DLD1 (cell line): Measurements from ENCODE around the gene PFKL.
"Not testable (repeated sequence)": the region's sequence is repeated elsewhere in the genome, so short reads cannot be mapped to it uniquely, and the experiment has no call there.

Experiments
- in situ Hi-C: cut with HindIII; loops from 2 replicates; pipeline ENCODE4 v1.10.0; 2017; ENCODE audit warnings: low sequenced_read_pairs

Gene PFKL

DNA sequence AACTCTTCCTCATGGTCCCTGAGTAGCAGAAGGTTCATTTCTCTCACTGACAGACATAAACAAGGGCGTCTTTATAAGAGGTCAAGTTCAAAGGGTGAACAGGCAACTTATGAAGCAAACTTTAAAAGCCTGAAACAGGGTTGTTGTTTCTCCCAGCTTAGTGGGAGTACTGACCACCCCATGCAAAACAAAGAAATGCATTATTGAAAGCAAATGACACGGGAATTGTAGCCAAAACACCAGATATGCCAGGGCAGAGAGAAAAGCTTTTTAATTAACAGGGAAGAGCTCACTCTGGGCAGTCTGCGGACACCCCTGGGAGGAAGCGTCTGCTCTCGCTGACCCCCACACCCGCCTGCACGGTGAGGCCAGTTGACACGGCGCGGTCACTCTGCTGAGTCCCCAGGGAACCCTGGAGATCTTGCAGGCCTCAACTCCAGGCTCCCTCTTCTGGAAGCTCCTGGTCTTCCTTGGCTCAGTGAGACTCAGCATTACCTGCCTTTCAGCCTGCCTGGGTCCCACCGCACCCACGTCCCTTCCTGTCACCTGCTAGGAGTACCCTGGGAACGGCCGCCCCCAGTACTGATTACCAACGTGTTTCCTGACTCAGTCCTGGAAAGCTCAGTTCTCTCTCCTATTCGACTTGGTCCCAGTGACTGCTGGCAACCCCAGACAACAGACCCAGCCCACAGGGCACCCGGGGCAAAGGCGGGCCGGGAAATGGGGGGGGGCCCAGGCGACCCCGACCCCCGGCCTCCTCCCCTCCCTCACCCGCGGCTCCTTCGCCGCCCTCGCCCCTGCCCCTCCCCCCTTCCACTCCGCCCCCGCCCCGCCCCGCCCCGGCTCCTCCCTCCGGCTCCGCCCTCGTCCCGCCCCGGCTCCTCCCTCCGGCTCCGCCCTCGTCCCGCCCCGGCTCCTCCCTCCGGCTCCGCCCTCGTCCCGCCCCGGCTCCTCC is 38.4 kb downstream of the PFKL start:
- in situ Hi-C loops, result loop anchor here (10.0 kb wide), 1 partner anchor 147 kb away; no protein-coding TSS in a partner anchor

DNA sequence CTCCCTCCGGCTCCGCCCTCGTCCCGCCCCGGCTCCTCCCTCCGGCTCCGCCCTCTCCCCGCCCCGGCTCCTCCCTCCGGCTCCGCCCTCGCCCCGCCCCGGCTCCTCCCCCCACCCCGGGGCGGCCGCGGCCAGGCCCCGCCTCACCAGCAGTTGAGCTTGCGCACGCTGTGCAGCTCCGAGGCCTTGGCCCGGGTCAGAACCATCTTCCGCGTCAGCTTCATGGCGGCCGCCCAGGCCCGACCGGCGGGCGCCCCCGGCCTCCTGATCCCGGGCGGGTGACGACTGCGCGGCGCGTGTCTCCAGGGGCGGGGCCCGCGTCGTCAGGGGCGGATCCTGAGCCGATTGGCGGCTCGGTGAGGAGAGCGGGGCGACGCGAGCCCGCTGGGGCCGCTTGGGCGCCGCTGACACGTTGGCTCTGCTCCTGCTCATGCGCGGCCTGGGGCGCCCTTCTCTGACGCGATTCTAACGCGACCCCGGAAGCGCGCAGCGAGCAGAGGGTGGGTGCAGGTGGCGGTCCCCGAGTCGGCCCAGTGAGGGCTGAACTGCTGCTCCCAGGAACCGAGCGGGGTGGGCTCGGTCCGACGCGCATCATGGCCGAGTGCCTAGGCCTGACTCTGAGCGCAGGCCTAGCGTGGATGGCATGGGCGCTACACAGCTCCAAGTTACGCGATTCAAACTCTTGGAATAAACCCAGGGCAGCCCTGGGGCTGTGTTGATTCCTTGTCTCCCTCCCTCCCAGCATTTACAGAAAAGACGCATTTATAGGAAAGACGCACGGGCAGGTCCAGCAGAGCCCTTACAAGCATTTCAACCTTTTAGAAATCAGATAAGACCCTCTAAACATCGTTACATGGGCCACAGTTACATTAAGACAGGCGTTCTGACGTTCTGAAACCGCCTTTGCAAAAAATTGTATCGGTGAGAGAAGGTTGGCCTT is 39.4 kb downstream of the PFKL start, which contains the start of gene CFAP410:
CFAP410 (minus strand) TSS at position 420 of the 940 bp plus-strand sequence; CDS start at position 224, 196 bp downstream.
- in situ Hi-C loops, result loop anchor here (10.0 kb wide), 1 partner anchor 146 kb away; no protein-coding TSS in a partner anchor

DNA sequence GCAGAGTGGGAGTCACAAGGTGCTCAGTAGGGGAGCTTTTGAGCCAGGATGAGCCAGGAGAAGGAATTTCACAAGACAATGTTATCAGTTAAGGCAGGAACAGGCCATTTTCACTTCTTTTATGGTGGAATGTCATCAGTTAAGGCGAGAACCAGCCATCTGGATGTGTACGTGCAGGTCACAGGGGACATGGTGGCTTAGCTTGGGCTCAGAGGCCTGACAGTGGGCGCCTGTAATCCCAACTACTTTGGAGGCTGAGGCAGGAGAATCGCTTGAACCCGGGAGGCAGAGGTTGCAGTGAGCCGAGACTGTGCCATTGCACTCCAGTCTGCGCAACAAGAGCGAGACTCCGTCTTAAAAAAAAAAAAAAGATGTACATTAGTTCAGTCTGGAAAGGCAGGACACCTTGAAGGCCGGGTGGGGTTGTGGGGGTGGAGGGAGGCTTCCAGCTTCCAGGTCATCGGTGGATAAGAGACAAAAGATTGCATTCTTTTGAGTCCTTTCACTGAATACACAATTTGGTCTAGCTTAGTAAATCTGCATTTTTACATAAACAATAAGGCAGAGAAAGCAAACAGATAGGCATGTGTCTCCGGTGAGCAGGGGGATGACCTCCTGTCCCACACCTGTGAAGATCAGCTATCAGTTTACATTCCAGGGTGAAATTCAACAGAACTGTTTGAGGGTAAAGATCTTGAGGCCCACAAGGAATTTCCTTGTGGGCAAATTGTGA is 42.0 kb downstream of the PFKL start:
- in situ Hi-C loops, result not testable (repeated sequence)

DNA sequence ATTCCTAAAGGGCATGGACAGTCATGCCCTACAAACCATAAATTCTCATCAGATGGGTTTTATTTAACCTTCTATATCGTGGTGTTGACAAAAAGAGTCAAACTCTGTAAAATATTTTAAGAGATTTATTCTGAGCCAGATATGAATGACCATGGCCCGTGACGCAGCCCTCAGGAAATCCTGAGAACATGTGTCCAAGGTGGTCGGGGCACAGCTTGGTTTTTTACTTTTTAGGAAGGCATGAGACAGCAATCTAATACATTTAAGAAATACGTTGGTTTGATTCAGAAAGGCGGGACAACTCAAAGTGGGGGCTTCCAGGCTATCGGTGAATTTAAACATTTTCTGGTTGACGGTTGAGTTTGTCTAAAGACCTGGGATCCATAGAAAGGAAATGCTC is 43.1 kb downstream of the PFKL start:
- in situ Hi-C loops, result not testable (repeated sequence)

DNA sequence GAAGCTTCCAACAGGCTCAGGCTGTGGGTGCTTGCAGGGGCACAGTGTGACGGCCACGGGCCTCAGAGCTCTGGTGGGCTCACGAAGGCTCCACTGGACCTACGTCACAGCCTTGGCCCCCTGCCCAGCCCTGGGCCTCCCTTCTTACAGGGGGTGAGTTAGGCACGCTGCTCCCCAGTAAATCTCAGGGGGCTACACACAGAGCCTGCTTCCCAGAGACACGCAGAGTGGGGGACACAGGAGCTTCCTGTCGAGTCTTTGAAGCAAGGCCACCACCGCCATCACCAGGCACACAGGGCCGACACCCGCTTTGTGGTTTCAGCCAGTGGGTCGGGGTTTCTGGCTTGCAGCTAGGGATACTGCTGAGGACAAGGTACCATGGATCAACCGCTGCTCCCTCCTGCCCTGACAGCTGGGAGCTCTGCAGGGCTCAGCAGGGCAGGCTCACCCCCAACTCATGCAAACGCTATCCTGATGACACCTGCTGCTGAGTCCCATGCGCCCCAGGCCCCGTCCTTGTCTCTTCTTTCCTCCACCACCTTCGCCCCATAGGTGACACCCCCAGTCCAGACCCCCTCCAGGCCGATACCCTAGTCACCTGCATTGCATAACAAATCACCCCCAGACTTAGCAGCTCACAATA is 44.8 kb downstream of the PFKL start:
- in situ Hi-C loops, result no loop called here

DNA sequence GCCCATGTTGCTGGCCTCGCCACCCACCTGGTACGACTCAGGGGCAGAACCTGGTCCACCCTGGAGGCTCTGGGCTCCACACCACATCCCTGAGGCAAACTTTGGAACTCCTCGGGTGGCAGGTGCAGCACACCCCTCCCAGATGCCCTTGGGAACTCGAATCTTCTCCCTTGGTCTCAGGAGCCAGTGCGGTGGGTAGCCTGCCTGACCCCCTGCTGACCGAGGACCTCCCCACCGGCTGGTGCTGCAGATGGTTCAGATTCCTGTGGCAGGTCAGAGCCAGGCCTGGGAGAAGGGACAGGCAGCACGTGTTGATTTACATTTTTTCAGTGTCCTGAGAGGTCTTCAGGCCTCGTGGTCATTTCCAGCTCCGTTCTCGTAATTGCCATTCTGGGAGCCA is 45.6 kb downstream of the PFKL start:
- in situ Hi-C loops, result no loop called here

DNA sequence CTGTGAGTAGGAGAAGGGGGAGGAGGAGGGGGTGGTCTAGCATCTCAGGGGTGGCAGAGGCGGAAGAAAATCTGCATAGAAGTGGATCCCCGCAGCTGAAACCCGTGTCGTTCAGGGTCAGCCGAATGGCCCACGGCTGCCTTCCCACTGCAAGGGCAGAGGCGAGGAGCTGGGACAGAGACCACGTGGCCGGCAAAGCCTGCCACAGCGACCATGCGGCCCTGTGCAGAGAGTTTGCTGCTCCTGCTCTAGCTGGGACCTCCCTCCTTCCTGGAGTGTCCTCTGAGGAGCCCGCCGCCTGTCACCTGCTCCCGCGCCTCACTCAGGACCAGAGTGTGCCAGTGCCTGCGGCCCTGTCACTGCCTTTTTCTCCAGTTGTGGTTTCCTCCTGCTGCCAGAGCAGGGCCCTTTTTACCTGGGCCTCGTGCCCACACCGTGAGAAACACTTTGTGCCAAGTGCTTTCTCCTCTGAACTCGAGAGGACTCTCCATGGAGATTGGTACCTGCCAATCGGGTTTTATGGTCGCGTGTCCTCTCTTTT is 48.1 kb downstream of the PFKL start:
- in situ Hi-C loops, result no loop called here

DNA sequence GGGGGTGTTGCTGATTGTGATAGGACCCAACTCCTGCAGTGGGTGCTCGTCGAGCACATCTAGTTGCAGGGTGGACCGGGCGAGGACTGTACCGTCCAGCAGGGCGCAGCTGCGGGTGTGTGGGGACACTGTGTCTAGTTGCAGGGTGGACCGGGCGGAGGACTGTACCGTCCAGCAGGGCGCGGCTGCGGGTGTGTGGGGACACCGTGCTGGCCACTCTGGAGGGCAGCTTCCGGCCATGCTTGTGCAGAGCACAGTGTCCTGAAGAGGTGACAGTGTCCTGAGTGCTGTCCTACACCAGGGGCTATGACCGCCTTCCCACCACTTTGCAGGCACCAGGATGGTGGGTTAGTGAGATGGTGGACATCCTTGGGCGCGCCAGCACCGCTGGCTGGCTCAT is 49.0 kb downstream of the PFKL start:
- in situ Hi-C loops, result no loop called here

DNA sequence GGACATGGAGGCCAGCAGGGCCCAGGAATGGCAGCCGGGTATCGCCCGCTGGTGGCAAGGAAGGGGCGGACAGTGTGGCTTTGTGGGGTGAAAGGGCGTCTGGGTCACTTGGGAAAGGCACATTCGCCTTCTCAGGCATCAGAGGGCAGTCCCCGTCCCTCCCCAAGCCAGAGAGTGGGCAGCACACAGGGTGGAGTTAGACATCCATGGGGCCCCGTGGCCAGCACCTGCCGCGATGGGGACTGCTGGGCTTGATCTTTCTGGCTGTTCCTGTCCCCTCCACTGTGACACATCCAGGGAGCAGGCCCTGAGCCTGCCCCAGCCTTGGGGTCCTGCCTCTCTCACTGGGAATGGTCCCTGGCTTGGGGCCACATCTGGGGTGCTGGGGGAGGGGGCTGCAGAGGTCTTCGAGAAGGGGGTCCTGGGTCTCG is 49.6 kb downstream of the PFKL start:
- in situ Hi-C loops, result no loop called here

DNA sequence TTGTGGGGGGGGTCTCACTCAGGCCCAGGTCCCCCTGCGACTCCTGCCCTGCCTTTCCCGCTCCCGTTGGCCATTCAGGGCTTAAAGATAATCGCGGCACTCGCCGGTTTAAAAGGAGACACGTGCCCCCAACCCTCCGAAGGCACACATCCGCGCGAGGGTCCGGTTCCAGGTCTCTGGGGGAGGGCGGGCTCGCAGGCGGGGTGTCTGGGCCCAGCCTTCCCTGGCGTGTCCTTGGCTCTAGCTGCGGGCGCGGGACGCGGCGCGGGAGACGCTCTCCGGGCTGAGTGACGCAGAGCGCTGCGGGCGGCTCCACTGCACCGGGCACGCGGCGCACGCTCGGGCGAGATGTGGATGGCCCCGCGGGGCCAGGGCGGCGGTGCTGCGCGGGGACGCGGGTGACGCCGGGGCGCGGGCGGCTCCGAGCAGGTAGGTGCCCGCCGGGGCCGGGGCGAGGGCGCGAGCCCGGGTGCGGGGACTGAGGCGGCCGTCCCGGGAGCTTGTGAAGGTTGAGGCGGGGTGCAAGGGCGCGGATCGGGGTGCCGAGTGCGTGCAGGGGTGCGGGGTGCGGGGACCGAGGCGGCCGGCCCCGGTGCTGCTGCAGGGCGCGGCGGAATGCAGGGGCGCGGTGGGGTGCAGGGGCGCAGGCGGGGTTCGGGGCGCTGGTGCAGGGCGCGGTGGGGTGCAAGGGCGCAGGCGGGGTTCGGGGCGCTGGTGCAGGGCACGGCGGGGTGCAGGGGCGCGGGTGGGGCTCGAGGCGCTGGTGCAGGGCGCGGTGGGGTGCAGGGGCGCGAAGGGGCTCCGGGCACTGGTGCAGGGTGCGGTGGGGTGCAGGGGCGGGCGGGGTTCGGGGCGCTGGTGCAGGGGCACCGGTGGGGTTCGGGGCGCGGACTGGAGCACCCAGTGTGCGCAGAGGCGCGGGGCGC is 50.3 kb downstream of the PFKL start:
- in situ Hi-C loops, result no loop called here

DNA sequence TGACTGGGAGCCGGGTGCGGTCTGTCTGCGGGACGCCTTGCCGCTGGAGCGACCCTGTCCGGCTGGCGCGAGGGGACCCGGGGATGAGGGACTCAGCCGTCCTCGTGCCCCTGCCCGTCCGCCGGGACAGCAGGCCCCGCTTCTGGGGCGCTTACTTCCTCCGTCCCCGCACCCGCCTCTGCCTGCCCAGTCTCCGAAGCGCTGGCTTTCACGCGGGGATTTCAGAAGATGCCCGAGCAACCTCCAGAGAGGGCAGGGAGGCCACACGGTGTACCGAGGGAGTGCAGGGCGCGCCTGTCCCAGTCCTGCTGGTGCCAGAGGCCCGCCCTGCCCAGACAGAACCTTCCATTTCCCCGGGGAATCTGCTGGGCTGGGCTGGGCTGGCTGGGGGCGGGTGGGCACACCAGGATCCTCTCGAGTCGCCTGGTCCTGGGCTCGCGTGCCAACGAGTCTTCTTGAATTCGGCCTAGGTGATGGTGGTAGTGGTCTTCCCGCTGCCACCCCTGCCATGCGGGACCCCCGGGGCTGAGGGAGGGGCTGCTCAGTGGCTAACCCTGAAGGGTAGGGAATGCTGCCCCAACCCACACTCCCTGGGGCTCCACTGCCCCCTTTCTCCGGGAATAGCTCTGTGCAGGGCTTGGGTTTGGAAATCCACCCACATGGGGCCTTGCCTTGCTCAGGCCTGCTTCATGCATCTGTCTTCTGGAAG is 51.1 kb downstream of the PFKL start:
- in situ Hi-C loops, result no loop called here

DNA sequence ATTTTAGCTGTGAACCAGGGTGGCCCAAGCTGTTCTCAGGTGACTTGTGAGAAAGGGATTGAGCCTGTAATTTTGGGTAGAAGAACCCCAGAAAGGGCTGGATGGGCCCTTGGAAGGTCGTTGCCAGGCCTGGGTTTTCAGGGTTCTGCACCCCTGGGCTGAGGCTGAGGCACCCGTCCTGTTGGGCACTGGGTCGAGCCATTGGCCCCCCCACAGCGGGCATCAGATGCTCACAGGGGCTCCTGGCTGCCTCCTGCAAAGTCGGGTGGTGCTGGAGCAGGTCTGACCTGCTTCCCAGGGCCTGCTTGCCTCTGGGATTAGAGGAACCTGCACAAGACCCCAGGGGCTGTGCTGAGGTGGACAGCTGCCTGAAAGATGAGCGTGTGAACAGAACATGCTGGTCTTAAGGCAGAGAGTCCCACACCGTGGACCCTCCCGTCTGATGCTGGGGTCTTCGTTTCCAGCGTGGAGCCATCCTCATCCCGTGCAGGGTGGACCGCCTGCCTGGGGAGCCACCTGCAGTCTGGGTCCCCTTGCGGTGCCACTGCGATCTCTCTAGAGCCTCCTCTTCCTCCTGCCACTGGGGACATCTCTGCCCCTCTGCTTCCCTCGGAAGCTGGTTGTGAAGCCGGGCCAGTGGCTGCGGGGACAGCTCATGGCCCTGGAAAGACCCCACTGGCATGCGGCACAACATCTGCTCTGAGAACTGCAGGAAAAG is 51.8 kb downstream of the PFKL start:
- in situ Hi-C loops, result no loop called here

DNA sequence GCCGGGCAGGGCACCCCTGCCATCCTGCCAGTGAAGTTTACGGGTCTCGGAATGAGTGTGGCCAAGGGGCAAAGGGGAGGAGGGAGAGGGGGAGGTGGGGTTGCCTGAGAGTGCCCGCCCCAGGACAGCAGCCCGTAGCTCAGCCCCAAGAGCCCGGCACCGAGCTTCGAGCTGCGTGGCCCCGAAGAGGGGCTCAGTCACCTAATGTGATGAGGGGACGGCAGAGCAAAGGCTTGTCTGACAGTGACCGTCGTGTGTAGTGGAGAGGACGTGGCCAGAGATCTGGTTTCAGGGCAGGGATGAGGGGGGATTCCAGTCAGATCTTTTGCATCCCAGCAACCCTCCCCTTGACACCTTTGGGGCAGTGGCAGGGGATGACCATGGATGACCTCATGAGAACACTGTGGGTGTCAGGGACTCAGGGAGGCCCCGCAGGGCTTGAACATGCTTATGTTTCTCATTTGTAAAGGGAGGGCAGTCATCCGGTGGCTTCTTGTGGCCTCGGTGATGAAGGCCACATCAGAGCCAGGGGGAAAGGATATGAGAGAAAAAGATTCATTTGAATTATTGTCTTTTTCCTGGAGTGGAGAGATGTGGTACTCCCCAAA is 52.5 kb downstream of the PFKL start:
- in situ Hi-C loops, result no loop called here

DNA sequence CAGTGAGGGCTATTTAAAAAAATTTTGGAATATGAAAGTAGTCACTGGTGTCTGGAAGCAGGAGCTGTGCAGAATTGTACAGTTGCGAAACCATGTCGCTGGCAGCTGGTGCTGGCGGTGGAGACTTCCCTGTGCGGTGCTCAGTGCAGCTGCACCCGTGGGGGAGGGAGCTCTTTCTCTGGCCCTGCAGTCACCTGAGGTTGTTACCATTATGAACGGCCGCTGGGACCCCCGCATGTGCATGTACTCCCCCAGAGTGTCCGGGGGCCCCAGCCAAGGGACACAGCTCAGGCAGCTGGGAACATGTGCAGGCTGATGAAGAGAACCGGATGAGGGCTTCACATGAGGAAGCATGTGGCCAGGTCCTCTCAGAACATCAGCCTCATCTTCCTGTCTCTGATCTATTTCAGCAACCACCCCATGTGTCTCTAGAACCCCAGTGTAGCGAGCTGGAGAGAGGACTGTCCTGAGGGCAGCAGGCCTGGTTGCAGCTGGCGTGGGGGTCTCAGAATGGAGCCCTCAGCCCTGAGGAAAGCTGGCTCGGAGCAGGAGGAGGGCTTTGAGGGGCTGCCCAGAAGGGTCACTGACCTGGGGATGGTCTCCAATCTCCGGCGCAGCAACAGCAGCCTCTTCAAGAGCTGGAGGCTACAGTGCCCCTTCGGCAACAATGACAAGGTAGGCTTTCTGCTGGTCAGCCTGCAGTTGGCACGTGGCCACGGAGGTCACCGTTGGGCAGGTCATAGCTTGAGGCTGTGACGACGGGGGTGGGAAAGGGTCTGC is 53.5 kb downstream of the PFKL start, which contains the start of gene TRPM2:
TRPM2 (plus strand) TSS at position 431 of the 780 bp plus-strand sequence; CDS start at position 511, 80 bp downstream.
- in situ Hi-C loops, result no loop called here

DNA sequence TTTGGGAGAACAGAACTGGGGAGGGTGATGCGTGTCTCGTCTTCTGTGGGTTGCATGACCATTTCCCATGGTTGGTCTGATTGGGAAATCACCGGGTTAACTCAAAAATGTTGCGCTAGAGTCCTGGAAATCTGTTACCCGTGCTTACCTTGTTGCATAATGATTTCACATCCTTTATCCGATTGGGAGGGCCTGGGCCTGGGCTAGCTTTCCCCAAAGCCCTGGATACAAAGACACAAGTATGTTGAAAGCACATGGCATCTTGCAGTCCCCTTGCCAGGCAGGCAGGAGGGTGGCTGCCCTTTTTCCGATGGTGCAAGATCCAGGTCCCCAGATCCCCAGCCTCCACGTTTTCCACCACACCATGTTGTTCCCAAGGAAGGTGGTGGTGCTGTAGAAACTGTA is 54.1 kb downstream of the PFKL start:
- in situ Hi-C loops, result no loop called here
